Kidney (tissue), 14 donors: ENCODE results near the gene DMC1. TPM values are rescaled to one million over a fixed set of nuclear protein-coding genes. Genes with fewer than 3 reads are reported as not detected.

Experiments
- DNase-seq, 5 donors: peaks; one replicate each; pipeline ENCODE4 v3.0.0-alpha.2; 2013 to 2020
- FAIRE-seq: peaks from 2 replicates; lab custom pipeline; 2012; peaks lifted over from hg19 to GRCh38; lab: Jason Lieb, UNC
- H3K27ac ChIP-seq, 2 donors: one replicate each; pipeline ENCODE4 v1.7.0; 2013; ENCODE audit warnings: low read depth in 2 of 2, low read length in 2 of 2, inconsistent platforms in 1 of 2
- H3K27me3 ChIP-seq: one replicate; pipeline ENCODE4 v1.7.1; 2013; ENCODE audit warnings: low read length, inconsistent platforms; ENCODE audit not compliant: control insufficient read depth, insufficient read depth
- H3K36me3 ChIP-seq, 3 donors: one replicate each; pipeline versions ENCODE4 v1.7.0 to v1.7.1; 2013; ENCODE audit warnings: low read length in 3 of 3, control low read depth in 1 of 3, inconsistent platforms in 1 of 3; ENCODE audit not compliant: insufficient read depth in 3 of 3, control insufficient read depth in 2 of 3
- H3K4me1 ChIP-seq, 3 donors: one replicate each; pipeline versions ENCODE4 v1.7.0 to v1.7.1; 2013; ENCODE audit warnings: low read length in 3 of 3, inconsistent platforms in 1 of 3, low read depth in 1 of 3; ENCODE audit not compliant: control insufficient read depth in 2 of 3, insufficient read depth in 2 of 3
- H3K4me3 ChIP-seq, 3 donors: one replicate each; pipeline versions ENCODE4 v1.7.0 to v1.8.1; 2013; ENCODE audit warnings: low read length in 3 of 3, control low read depth in 1 of 3, inconsistent platforms in 1 of 3
- H3K9ac ChIP-seq, 3 donors: one replicate each; pipeline versions ENCODE4 v1.7.0 to v1.7.1; 2013; ENCODE audit warnings: low read length in 3 of 3, control low read depth in 1 of 3, inconsistent platforms in 1 of 3
- H3K9me3 ChIP-seq, 3 donors: one replicate each; pipeline versions ENCODE4 v1.7.0 to v1.7.1; 2013; ENCODE audit warnings: low read length in 3 of 3, control low read depth in 1 of 3, inconsistent platforms in 1 of 3; ENCODE audit not compliant: control insufficient read depth in 2 of 3, insufficient read depth in 1 of 3
- CTCF ChIP-seq: IDR thresholded peaks from 3 replicates; pipeline ENCODE4 v1.5.1; 2012; ENCODE audit warnings: mild to moderate bottlenecking, moderate library complexity, borderline replicate concordance; ENCODE audit not compliant: insufficient read depth; ENCODE audit errors: extremely low read depth
- intact Hi-C: fragments of 100-400 bp; cut with DNase I; formaldehyde crosslinking; loops from one replicate; pipeline ENCODE4 v1.11.1; 2022
- polyA plus RNA-seq: library from polyadenylated mRNA; stranded (reverse); fragments of 350-450 nt; fragmentation: Illumina TruSeq; extraction: RNeasy Lipid Tissue Mini Kit (QIAGEN cat#74804); gene quantifications from one replicate; pipeline ENCODE4 v1.2.3, GENCODE V29; 2014; ENCODE audit warnings: low read depth, low replicate concordance; ENCODE audit not compliant: insufficient read depth
- total RNA-seq: library from RNA; stranded (reverse); fragmentation: NEBNext Ultra II Directional; extraction: Animal tissue kit (Norgen Biotek cat#: 25700); gene quantifications from one replicate; pipeline ENCODE4 v1.2.1, GENCODE V29; 2021
- donor health status: control.
- donor health status: control.
- donor health status: control.
- donor health status: control.
- donor health status: control.
- donor health status: DM: yes; HTN: yes; CAD: no.
- donor health status: Normal renal cell carcinoma (clear cell type).

Gene DMC1
- total and polyA plus RNA-seq, 2 donors from 2014 or later, result 0.66 TPM; not detected in 1

GRCh38 chr22:38519453-38520250 is 50.3 kb downstream of the DMC1 start:
- Histone ChIP-seq H3K4me3 (no peak overlapping the region), H3K4me1 (no peaks in the 10 kb centered on the region), H3K36me3 (no peaks in the 10 kb centered on the region), H3K9me3 (no peaks in the 10 kb centered on the region), H3K27me3 (no peaks in the 10 kb centered on the region), H3K9ac (no peak overlapping the region), H3K27ac (no peak overlapping the region)
- intact Hi-C loops, result no loop called here
- no peak for TF ChIP-seq CTCF
- no peak for DNase-seq
- FAIRE-seq, result no peak

GRCh38 chr22:38518620-38519019 is 51.4 kb downstream of the DMC1 start:
- intact Hi-C loops, result no loop called here
- H3K36me3 ChIP-seq, result no peaks in the 10 kb centered on the region
- no peak overlapping the region for H3K9ac ChIP-seq
- H3K27ac ChIP-seq, result no peak overlapping the region
- H3K9me3 ChIP-seq, result no peaks in the 10 kb centered on the region
- FAIRE-seq, result no peak
- TF ChIP-seq CTCF, result no peak
- no peaks in the 10 kb centered on the region for H3K4me1 ChIP-seq
- H3K4me3 ChIP-seq, result no peak overlapping the region
- no peaks in the 10 kb centered on the region for H3K27me3 ChIP-seq
- no peak for DNase-seq

- Histone ChIP-seq H3K27ac (no peak overlapping the region), H3K27me3 (no peaks in the 10 kb centered on the region), H3K4me1 (no peaks in the 10 kb centered on the region), H3K4me3 (no peak overlapping the region), H3K36me3 (no peaks in the 10 kb centered on the region), H3K9me3 (no peaks in the 10 kb centered on the region), H3K9ac (no peak overlapping the region)
- no peak for TF ChIP-seq CTCF
- DNase-seq (no peak), FAIRE-seq (no peak)
- intact Hi-C loops, result no loop called here
Observed at GRCh38 chr22:38513063-38513462, 56.9 kb downstream of the DMC1 start.
